Sigmoid colon (tissue), 7 donors: Measurements from ENCODE around the gene RADX. TPM values are rescaled to one million over a fixed set of nuclear protein-coding genes. Genes with fewer than 3 reads are reported as not detected.

Experiments used
- DNase-seq: peaks from one replicate; pipeline ENCODE4 v3.0.0-alpha.2; 2019
- H3K27ac ChIP-seq, 4 donors: fragments of 200-600 bp; sonication (generic); one replicate each; pipeline ENCODE4 v1.5.1; 2016 to 2019; ENCODE audit warnings: mild to moderate bottlenecking in 1 of 4
- H3K27me3 ChIP-seq, 3 donors: fragments of 200-600 bp; sonication (generic); one replicate each; pipeline ENCODE4 v1.5.1; 2019; ENCODE audit warnings: mild to moderate bottlenecking in 1 of 3
- H3K36me3 ChIP-seq, 4 donors: fragments of 200-600 bp; sonication (generic); one replicate each; pipeline ENCODE4 v1.5.1; 2016 to 2019
- H3K4me1 ChIP-seq, 4 donors: fragments of 200-600 bp; sonication (generic); one replicate each; pipeline ENCODE4 v1.5.1; 2017 to 2019
- H3K4me3 ChIP-seq, 4 donors: fragments of 200-600 bp; sonication (generic); one replicate each; pipeline ENCODE4 v1.5.1; 2017 to 2019; ENCODE audit warnings: mild to moderate bottlenecking in 2 of 4, moderate library complexity in 1 of 4
- H3K9me3 ChIP-seq, 4 donors: fragments of 200-600 bp in 3 of 4; sonication (generic) in 3 of 4; one replicate each; pipeline versions ENCODE4 v1.5.1 to v1.6.1; 2013 to 2019
- CTCF ChIP-seq, 4 experiments: fragments of 450-650 bp in 3 of 4; fragments of 200-600 bp in 1 of 4; IDR thresholded peaks; one replicate each; pipeline ENCODE4 v1.5.1; 2016 to 2019; ENCODE audit warnings: antibody characterized with exemption in 4 of 4, mild to moderate bottlenecking in 3 of 4, moderate library complexity in 2 of 4
- EP300 ChIP-seq, 4 donors: sonication (generic); formaldehyde crosslinking; IDR thresholded peaks; one replicate each; pipeline ENCODE4 v1.6.1; 2017; ENCODE audit warnings: antibody characterized with exemption in 4 of 4
- POLR2A ChIP-seq, 2 donors: fragments of 450-650 bp; IDR thresholded peaks; one replicate each; pipeline ENCODE4 v1.6.1; 2016; ENCODE audit warnings: antibody characterized with exemption in 2 of 2, mild to moderate bottlenecking in 2 of 2, moderate library complexity in 2 of 2
- POLR2AphosphoS5 ChIP-seq, 4 donors: sonication (generic); formaldehyde crosslinking; IDR thresholded peaks; one replicate each; pipeline ENCODE4 v1.6.1; 2017; ENCODE audit warnings: antibody characterized with exemption in 4 of 4
- WGBS, 2 donors: extraction: QIAGEN DNeasy Blood & Tissue Kit; methylation state at CpG; one replicate each; pipeline ENCODE4 v1.1.7; 2013; 5-methylcytosine and 5-hydroxymethylcytosine counted together
- intact Hi-C: fragments of 100-400 bp; cut with DNase I; formaldehyde crosslinking; loops from one replicate; pipeline ENCODE4 v1.15.1; 2023
- polyA plus RNA-seq, 3 donors: library from polyadenylated mRNA; stranded (reverse); fragments of 200-250 nt; gene quantifications; one replicate each; pipeline ENCODE4 v1.2.3, GENCODE V29; 2013
- total RNA-seq, 4 donors: library from RNA; depleted of rRNA; stranded (reverse); fragments of >200 nt; gene quantifications; one replicate each; pipeline ENCODE4 v1.1.0, GENCODE V29; 2016
- donor health status: healthy with polysubstance abuse.
- donor health status: Bipolar disorder and iron deficiency.
- donor health status: healthy.

The RADX gene
- total and polyA plus RNA-seq, 7 donors: 0.60 to 7.3 (median 1.1) TPM

- intact Hi-C loops: no loop called here
- Histone ChIP-seq H3K36me3 (no peaks in the 10 kb centered on the region), H3K4me1 (no peaks in the 10 kb centered on the region), H3K27ac (no peak overlapping the region), H3K9me3 (no peaks in the 10 kb centered on the region), H3K4me3 (no peak overlapping the region), H3K27me3 (peaks cover 0 to 3% (median 0%) of the 10 kb centered on the region in 3 donors)
- no peak for DNase-seq
- no peak for TF ChIP-seq CTCF (IDR thresholded peaks at IDR 0.05)
- TF ChIP-seq POLR2A (IDR thresholded peaks at IDR 0.05): no peak
Observed at GRCh38 chrX:106710771-106711170, 99.0 kb downstream of the RADX start.

GRCh38 chrX:106711375-106711774 is 99.6 kb downstream of the RADX start:
- DNase-seq: no peak
- Histone ChIP-seq H3K27me3 (peaks cover 0 to 3% (median 0%) of the 10 kb centered on the region in 3 donors), H3K9me3 (no peaks in the 10 kb centered on the region), H3K4me3 (no peak overlapping the region), H3K27ac (no peak overlapping the region), H3K4me1 (no peaks in the 10 kb centered on the region), H3K36me3 (no peaks in the 10 kb centered on the region)
- WGBS, 2 donors: 85 to 92% methylated on average over 4 of the region's 4 CpGs
- TF ChIP-seq POLR2A (IDR thresholded peaks at IDR 0.05) (no peak), CTCF (IDR thresholded peaks at IDR 0.05) (no peak), EP300 (IDR thresholded peaks at IDR 0.05) (no peak), POLR2AphosphoS5 (IDR thresholded peaks at IDR 0.05) (no peak)
- intact Hi-C loops: no loop called here

- no peak overlapping the region for H3K27ac ChIP-seq
- H3K36me3 ChIP-seq: no peaks in the 10 kb centered on the region
Observed at GRCh38 chrX:106716004-106716403, 104.2 kb downstream of the RADX start.

GRCh38 chrX:106716463-106716862 is 104.7 kb downstream of the RADX start:
- Histone ChIP-seq H3K27ac (no peak overlapping the region), H3K4me1 (no peaks in the 10 kb centered on the region), H3K4me3 (no peak overlapping the region), H3K36me3 (no peaks in the 10 kb centered on the region), H3K27me3 (peaks cover 0 to 3% (median 0%) of the 10 kb centered on the region in 3 donors), H3K9me3 (no peaks in the 10 kb centered on the region)
- DNase-seq: no peak
- intact Hi-C loops: no loop called here
- 9 to 38% methylated on average over 1 of the region's 1 CpG for WGBS, 2 donors
- TF ChIP-seq EP300 (IDR thresholded peaks at IDR 0.05) (no peak), CTCF (IDR thresholded peaks at IDR 0.05) (no peak), POLR2AphosphoS5 (IDR thresholded peaks at IDR 0.05) (no peak), POLR2A (IDR thresholded peaks at IDR 0.05) (no peak)

More at GRCh38 chrX:106716004-106716403, 104.2 kb downstream of the RADX start:
- Histone ChIP-seq H3K9me3 (no peaks in the 10 kb centered on the region), H3K27me3 (peaks cover 0 to 3% (median 0%) of the 10 kb centered on the region in 3 donors), H3K4me3 (no peak overlapping the region), H3K4me1 (no peaks in the 10 kb centered on the region)
- DNase-seq: no peak
- 20 to 71% methylated on average over 1 of the region's 1 CpG for WGBS, 2 donors
- TF ChIP-seq EP300 (IDR thresholded peaks at IDR 0.05) (no peak), POLR2A (IDR thresholded peaks at IDR 0.05) (no peak), CTCF (IDR thresholded peaks at IDR 0.05) (no peak), POLR2AphosphoS5 (IDR thresholded peaks at IDR 0.05) (no peak)
- intact Hi-C loops: no loop called here

- H3K27me3 ChIP-seq: peaks cover 0 to 3% (median 0%) of the 10 kb centered on the region in 3 donors
- TF ChIP-seq POLR2AphosphoS5 (IDR thresholded peaks at IDR 0.05) (no peak), CTCF (IDR thresholded peaks at IDR 0.05) (no peak), EP300 (IDR thresholded peaks at IDR 0.05) (no peak), POLR2A (IDR thresholded peaks at IDR 0.05) (no peak)
- no peaks in the 10 kb centered on the region for H3K36me3 ChIP-seq
- H3K4me1 ChIP-seq: no peaks in the 10 kb centered on the region
- 17 to 59% methylated on average over 4 of the region's 4 CpGs for WGBS, 2 donors
- no peak for DNase-seq
- no peaks in the 10 kb centered on the region for H3K9me3 ChIP-seq
- no peak overlapping the region for H3K4me3 ChIP-seq
- intact Hi-C loops: no loop called here
- no peak overlapping the region for H3K27ac ChIP-seq
Observed at GRCh38 chrX:106718709-106719108, 106.9 kb downstream of the RADX start.
